Measurements from ENCODE around the gene PCDHGB2.
"Not testable (repeated sequence)": the region's sequence is repeated elsewhere in the genome, so short reads cannot be mapped to it uniquely, and the experiment has no call there.

Gene PCDHGB2

DNA sequence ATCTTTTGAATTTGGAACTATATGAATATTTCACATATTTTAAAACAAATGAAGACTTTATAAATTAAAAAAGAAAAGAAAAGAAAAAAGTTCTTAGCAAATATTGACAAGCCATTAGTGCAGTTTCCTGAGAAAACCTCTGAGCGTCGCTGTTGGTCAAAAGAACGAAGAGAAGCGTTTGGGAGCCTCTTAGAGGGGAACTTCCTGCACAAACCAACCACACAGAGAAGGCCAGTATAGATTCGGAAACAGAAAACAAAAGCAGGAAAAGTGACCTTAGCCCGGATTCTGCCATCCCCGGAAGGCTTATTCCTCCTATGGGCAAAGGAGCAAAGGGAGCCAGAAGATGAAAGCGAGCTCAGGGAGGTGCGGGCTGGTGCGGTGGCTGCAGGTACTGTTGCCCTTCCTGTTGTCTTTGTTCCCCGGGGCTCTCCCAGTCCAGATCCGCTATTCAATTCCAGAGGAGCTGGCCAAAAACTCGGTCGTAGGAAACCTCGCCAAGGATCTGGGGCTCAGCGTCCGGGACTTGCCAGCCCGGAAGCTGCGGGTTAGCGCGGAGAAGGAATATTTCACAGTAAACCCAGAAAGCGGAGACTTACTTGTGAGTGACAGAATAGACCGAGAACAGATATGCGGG, at the start of gene PCDHGB2:
Gene PCDHGB2, plus strand, starts transcription at position 205 of the 637 bp plus-strand sequence. Its CDS starts 142 bp downstream, at position 347.
- no peak for FAIRE-seq

DNA sequence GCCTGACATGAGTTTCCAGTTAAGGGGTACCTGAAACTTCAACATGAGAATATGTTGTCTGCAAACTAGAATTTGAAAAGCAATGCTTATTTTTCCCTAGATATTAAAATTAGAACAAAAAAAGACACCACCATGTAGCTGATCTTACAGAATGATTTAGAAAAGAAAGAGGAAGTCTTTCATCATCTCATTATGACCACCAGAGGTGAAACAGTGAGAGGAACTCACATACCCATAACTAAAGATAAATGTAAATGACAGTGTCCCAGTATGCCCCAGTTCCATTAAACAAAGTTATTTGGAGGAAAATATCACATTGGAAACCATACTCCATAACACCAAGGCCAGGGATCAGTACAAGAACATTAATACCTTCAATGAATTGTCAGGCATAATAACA, 46.1 kb upstream of the PCDHGB2 start:
- no peak for FAIRE-seq

DNA sequence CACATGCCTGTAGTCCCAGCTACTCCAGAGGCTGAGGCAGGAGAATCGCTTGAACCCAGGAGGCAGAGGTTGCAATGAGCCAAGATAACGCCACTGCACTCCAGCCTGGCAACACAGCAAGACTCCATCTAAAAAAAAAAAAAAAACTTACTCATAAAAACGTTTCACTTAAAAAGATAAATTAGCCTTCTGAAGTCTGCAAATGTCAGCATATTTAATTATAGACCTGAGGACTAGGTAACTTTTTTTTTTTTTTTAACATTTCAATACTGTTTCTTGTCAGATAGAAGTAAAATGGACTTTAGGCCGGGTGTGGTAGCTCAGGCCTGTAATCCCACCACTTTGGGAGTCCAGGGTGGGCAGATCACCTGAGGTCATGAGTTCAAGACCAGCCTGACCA, 42.8 kb upstream of the PCDHGB2 start:
- not testable (repeated sequence) for FAIRE-seq

DNA sequence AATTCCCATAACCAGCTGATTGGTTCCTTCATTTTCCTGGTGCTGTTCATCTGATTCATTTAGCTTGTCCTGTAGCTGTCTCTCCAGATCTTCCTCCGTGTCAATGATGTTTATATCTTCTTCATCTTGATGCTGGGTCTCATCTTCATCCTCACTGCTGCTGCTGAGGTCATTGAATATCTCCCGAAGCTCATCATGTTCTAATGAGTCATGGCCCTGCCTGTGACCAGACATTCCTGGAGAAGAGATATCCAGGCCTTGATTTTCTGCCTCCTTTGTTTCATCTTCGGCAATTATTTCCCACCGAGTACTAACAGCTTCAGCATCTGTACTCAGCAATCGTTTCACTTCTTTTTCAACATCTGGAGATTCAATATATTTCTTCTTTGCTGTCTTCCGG, 40.6 kb upstream of the PCDHGB2 start:
- no peak for FAIRE-seq

DNA sequence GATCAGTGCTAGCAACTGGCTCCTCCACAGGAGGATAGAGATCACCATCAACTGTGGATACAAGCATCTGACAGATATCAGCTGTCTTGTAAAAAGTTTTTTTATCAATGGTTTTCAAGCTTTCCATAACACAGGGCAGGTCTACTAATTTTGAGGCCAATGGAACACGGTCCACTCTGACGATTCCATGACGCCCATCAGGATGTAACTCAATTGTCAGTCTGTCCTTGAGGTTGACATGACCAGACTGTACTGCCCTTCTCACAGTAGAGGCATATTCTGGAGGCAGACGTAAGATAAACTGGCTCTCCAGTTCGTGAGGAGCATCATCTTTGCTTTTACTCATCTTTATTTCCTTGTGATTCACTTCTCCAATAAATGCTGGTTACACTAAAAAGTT, 40.1 kb upstream of the PCDHGB2 start:
- FAIRE-seq = no peak

DNA sequence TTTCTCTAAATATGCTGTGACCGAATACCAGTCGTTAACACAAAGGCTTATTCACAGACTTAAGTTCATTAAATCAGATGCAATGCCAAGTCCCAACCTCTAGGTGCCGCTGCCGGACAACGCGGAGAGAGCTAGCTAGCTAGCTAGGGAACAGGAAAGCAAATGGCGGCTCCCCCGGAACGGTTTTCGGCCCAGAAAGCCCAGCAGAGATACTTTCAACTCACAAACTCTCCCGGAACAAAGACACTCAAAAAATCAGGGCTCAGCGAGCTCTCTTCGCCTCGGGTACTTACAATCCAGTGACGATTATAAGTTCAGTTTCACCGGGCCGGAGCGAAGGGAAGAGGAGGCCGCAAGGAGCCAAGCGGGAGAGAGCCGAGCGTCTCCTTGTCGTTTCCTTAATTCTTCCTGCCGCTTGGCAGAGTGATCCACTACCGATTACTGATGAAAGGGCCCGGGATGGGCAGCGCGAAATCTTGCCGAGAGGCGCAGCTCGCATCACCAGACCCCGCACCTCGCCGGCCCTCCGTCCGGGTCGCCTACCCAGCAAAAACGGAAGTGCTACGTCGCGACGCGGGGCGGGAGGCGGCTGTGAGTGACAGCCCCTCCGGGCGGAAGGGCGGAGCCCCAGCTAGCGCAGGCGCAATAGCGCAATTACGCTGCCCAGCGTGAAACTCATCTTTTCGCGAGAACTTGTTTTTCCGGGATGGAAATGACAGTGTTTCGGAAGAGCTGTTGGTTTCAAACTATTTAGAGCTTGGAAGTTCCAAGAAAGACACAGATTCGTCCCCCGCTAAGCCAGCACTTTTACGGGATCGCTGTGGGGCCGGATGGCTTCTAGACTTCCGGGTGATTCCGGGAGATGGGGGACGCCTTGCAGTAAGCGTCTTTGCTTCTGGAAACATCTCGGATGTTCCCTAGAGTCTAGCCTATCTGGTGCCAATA, 39.3 kb upstream of the PCDHGB2 start, which contains the start of gene TAF7:
Gene TAF7, minus strand, starts transcription at position 560 of the 945 bp plus-strand sequence. CDS start 740 bp downstream, outside the sequence.
- peak; percentile 79 for FAIRE-seq

DNA sequence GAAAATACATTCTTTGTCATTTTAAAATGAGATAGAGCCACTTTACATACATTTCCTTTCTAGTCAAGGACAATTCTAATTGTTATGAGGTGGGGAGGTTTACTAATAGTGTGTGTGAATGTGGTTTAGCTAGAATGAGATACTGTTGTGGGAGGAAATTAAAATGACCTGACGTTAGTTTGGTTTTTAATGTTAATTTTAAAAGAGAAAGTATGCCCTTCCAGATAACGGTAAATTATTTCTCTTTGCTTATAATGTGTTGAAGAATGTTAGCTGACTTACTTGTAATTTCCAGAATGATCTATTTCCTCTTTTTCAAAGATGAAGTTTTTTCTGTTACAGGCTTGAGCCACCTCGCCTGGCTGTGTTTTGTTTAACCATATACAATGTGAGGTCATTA, 37.5 kb upstream of the PCDHGB2 start:
- FAIRE-seq = no peak

DNA sequence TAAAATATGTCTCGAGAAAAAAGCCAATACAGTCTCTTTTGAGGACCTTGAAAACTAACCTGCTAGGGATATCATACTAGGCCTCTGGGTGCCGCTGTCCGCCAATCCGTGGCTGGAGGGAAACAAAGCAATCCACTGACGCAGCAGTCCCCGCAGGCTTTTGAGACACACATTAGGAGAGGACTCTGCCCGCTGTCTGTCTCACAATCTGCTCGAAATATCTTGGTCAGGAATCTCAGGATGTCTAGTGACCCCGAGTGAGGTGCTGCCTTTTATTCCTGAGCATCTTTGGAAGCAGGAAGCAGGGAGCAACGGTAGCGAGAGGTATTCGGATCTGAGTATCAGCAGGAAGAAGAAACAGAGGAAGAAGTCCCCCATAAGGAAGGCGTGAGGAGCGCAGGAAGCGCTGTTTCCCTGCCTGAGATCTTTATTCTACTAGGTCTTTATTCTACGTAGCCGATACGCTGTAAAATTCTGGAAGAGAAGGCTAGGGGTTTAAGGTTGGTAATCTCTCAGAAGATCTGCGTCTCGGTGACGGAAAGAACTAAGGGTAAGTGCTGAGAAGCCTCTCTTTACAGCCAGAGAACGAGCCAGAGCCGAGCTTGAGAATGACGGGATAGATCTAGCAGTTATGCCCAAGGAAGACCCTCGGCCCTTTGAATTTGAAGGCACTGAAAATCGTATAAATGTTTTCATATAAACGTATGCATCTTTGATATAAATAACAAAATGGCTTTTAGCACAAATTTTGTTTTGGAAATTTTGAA, 33.5 kb upstream of the PCDHGB2 start:
- no peak for FAIRE-seq

DNA sequence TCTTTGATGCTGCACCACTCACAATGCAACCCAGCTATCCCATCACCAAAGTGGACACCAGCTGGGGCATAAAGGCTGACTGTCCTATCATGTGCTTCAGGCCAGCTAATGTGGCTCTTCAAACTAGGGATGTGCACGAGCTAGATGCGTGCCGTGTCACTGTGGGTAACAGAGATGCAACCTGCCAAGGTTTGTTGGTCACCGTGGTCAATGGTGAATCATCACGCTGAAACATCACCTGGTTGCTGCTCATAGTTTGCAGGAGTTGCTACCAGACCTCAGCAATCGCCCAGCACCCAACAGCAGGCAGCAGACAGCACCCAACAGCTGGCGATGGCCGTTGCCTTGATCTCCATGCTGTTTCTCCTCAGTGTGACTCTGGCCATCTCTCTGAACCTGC, 31.6 kb upstream of the PCDHGB2 start:
- FAIRE-seq = no peak

DNA sequence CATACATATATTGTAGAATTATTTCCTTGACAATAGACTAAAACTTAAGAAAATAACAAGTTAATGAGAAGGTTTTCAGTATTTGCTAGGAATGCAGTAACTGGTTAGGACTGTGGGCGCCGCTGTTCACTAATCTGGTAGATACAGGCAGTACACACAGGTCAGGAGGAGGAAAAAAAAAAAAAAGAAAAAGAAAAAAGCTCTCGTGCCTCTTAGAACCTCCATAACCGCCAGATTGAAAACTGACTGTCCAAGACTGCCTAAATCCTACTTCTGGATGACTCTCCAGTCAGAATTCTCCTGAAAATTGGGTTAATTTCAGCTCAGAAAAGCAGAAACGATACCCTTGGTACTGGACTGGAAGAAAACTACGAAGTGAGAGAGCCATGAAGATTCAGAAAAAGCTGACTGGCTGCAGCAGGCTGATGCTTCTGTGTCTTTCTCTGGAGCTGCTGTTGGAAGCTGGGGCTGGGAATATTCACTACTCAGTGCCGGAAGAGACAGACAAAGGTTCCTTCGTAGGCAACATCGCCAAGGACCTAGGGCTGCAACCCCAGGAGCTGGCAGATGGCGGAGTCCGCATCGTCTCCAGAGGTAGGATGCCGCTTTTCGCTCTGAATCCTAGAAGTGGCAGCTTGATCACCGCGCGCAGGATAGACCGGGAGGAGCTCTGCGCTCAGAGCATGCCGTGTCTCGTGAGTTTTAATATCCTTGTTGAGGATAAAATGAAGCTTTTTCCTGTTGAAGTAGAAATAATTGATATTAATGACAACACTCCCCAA, 29.3 kb upstream of the PCDHGB2 start, which contains the start of gene PCDHGA1:
Gene PCDHGA1, plus strand, starts transcription at position 216 of the 782 bp plus-strand sequence.
- FAIRE-seq = no peak

DNA sequence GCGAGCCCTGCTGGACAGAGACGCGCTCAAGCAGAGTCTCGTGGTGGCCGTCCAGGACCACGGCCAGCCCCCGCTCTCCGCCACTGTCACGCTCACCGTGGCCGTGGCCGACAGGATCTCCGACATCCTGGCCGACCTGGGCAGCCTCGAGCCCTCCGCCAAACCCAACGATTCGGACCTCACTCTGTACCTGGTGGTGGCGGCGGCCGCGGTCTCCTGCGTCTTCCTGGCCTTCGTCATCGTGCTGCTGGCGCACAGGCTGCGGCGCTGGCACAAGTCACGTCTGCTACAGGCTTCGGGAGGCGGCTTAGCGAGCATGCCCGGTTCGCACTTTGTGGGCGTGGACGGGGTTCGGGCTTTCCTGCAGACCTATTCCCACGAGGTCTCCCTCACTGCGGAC, 27.2 kb upstream of the PCDHGB2 start:
- not testable (repeated sequence) for FAIRE-seq

DNA sequence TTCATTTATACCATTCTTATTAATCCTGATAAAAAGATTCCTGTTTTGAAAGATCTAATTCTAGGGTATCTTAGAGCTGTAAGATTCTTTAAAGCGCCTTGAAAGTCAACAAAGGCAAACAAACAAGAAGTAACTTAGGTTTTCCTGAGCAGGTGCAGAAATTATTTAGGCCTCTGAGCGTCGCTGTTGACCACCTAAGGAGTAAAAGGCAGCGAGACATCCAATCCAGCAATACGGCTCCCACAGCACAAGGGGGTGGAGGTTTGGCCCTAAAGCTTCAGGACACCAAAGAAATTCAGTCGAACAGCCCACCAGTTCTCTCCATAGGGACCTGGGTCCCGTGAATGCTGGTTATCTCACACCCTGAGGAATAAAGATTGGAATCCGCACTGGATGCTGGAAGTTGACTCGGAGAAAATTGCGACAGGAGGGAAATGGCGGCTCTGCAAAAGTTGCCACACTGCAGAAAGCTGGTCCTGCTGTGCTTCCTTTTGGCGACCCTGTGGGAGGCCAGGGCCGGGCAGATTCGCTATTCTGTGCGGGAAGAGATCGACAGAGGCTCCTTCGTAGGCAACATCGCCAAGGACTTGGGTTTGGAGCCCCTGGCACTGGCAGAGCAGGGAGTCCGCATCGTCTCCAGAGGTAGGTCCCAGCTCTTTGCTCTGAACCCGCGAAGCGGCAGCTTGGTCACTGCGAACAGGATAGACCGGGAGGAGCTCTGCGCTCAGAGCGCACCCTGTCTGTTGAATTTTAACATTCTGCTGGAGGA, 21.1 kb upstream of the PCDHGB2 start, which contains the start of gene PCDHGA2:
Gene PCDHGA2, plus strand, starts transcription at position 223 of the 769 bp plus-strand sequence.
- no peak for FAIRE-seq

DNA sequence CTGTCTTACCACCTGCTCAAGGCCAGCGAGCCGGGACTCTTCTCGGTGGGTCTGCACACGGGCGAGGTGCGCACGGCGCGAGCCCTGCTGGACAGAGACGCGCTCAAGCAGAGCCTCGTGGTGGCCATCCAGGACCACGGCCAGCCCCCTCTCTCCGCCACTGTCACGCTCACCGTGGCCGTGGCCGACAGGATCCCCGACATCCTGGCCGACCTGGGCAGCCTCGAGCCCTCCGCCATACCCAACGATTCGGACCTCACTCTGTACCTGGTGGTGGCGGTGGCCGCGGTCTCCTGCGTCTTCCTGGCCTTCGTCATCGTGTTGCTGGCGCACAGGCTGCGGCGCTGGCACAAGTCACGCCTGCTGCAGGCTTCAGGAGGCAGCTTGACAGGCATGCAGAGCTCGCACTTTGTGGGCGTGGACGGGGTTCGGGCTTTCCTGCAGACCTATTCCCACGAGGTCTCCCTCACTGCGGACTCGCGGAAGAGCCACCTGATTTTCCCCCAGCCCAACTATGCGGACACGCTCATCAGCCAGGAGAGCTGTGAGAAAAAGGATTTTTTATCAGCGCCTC, 18.9 kb upstream of the PCDHGB2 start:
- FAIRE-seq = not testable (repeated sequence)

DNA sequence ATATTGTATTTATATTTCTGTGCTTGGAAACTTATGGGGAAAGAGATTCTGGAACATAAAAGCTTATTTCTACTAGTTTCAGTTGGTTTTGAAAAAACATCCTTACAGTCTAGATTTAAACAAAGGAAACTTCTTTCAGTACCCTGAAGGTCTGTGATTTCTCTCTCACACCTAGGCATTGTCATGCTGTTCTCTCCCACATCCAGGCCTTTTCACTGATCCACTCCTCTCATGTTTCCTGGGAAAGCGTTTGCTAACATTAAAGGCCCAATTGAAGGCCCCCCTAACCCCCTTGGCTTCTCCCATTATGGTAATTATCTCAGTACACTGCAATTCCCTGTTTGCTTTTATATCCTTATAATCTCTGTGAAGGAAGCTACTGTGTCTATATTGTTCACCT, 17.0 kb upstream of the PCDHGB2 start:
- FAIRE-seq = no peak

DNA sequence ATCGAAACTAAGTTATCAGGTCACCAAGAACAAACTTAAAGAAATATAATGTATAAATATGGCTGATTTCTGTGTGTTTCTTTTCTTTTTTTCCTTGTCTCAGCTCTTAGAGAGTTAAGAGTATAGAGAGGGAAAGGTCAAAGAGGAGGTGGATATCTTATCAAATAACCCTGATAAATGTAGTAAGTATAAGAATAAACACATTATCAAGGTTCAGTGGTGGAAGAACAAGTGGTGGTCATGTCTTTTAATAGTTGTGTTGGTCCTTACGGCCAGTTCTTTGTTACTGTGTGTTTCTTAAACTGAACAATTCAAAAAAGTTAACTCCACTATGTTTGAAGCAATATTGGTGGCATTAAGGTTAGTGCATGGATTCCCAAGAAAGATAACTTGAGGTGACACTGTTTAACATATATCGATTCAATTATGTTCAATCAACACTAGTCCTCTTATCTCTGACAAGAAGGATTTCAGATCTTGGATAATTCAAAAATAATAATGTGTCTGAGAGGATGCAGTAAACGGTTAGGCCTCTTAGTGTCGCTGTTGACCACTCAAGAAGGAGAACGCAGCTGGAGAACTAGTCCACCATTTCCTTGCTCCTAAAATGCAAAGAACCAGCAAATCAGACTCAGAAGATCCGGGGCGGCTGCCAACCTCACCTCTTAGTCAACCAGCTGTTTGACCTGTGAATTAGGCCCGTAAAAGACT, 16.4 kb upstream of the PCDHGB2 start, which contains the start of gene PCDHGA3:
Gene PCDHGA3, plus strand, starts transcription at position 588 of the 711 bp plus-strand sequence. CDS start 205 bp downstream, outside the sequence.
- FAIRE-seq = no peak

DNA sequence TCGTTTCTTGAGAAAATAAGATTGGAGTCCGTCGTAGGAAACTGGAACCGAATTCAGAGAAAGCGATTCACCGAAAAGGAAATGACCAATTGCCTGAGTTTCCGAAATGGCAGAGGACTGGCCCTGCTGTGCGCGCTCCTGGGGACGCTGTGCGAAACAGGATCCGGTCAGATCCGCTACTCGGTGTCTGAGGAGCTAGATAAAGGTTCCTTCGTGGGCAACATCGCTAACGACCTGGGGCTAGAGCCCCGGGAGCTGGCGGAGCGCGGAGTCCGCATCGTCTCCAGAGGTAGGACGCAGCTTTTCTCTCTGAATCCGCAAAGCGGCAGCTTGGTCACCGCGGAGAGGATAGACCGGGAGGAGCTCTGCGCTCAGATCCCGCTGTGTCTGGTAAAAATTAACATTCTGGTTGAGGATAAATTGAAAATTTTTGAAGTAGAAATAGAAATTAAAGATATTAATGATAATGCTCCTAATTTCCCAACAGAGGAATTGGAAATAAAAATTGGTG, 15.8 kb upstream of the PCDHGB2 start:
- no peak for FAIRE-seq

DNA sequence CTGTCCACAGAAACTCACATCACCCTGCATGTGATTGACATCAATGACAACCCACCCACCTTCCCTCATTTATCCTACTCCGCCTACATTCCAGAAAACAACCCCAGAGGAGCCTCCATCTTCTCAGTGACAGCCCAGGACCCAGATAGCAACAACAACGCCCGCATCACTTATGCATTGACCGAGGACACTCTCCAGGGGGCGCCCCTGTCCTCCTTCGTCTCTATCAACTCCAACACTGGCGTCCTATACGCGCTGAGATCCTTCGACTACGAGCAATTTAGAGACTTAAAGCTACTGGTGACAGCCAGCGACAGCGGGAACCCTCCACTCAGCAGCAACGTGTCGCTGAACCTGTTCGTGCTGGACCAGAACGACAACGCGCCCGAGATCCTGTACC, 14.5 kb upstream of the PCDHGB2 start:
- FAIRE-seq = no peak

DNA sequence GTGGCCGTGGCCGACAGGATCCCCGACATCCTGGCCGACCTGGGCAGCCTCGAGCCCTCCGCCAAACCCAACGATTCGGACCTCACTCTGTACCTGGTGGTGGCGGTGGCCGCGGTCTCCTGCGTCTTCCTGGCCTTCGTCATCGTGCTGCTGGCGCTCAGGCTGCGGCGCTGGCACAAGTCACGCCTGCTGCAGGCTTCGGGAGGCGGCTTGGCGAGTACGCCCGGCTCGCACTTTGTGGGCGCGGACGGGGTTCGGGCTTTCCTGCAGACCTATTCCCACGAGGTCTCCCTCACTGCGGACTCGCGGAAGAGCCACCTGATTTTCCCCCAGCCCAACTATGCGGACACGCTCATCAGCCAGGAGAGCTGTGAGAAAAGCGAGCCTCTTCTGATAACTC, 13.8 kb upstream of the PCDHGB2 start:
- not testable (repeated sequence) for FAIRE-seq

DNA sequence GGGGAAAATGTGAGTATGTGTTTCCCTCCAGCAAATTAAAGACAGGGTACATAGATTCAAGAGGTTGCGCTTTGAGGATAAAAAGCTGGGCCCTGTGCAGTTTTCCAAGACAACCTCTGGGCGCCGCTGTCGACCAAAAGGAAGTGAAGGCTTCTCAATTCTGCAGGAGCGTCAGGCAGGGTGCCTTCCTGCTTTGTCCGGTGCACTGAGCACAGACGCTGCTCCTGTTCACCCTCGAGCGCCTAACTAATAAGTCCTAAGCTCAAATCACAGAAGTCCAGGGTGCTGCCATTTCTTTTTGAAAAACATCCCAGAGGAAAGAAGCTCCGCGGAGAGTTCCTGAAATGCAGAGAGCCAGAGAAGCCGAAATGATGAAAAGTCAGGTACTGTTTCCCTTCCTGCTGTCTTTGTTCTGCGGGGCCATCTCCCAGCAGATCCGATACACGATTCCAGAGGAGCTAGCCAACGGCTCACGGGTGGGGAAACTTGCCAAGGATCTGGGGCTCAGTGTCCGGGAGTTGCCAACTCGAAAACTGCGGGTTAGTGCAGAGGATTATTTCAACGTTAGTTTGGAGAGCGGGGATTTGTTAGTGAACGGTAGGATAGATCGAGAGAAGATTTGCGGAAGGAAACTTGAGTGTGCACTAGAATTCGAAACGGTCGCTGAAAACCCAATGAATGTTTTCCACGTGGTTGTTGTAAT, 9.7 kb upstream of the PCDHGB2 start, which contains the start of gene PCDHGB1:
Gene PCDHGB1, plus strand, starts transcription at position 183 of the 703 bp plus-strand sequence. Its CDS starts 162 bp downstream, at position 345.
- FAIRE-seq = no peak
